Measurements from ENCODE around the gene HAPLN3. TPM values are rescaled to one million over a fixed set of nuclear protein-coding genes. Genes with fewer than 3 reads are reported as not detected.

The HAPLN3 gene
- total RNA-seq, 6 experiments from 2014 or later: 7.8 to 17.1 (median 16.5) TPM

- Mint-ChIP-seq H3K27me3 (ENCODE audit: insufficient read depth) (peaks cover 43% of the 10 kb centered on the region), H3K27ac (no peak overlapping the region), H3K4me1 (ENCODE audit: low read depth) (no peaks in the 10 kb centered on the region), H3K4me3 (no peak overlapping the region), H3K9me3 (no peaks in the 10 kb centered on the region), H3K36me3 (ENCODE audit: low read depth) (no peaks in the 10 kb centered on the region)
- DNase-seq: no peak
- TF ChIP-seq CTCF (IDR thresholded peaks at IDR 0.05): no peak
Measured at GRCh38 chr15:88845616-88846015, 49.7 kb downstream of the HAPLN3 start.

GRCh38 chr15:88844749-88845386 is 50.5 kb downstream of the HAPLN3 start:
- Mint-ChIP-seq H3K27ac (no peak overlapping the region), H3K4me3 (no peak overlapping the region), H3K27me3 (ENCODE audit: insufficient read depth) (peaks cover 47% of the 10 kb centered on the region), H3K9me3 (no peaks in the 10 kb centered on the region), H3K4me1 (ENCODE audit: low read depth) (no peaks in the 10 kb centered on the region), H3K36me3 (ENCODE audit: low read depth) (no peaks in the 10 kb centered on the region)
- TF ChIP-seq CTCF (IDR thresholded peaks at IDR 0.05): no peak
- no peak for DNase-seq

GRCh38 chr15:88843334-88843733 is 52.0 kb downstream of the HAPLN3 start:
- H3K27me3 Mint-ChIP-seq (ENCODE audit: insufficient read depth): peaks cover 56% of the 10 kb centered on the region
- no peaks in the 10 kb centered on the region for H3K4me1 Mint-ChIP-seq (ENCODE audit: low read depth)

GRCh38 chr15:88842156-88842555 is 53.2 kb downstream of the HAPLN3 start:
- Mint-ChIP-seq H3K4me1 (ENCODE audit: low read depth) (no peaks in the 10 kb centered on the region), H3K27ac (no peak overlapping the region), H3K9me3 (no peaks in the 10 kb centered on the region), H3K4me3 (no peak overlapping the region), H3K27me3 (ENCODE audit: insufficient read depth) (peaks cover 50% of the 10 kb centered on the region), H3K36me3 (ENCODE audit: low read depth) (no peaks in the 10 kb centered on the region)
- no peak for TF ChIP-seq CTCF (IDR thresholded peaks at IDR 0.05)
- DNase-seq: no peak

More at GRCh38 chr15:88843334-88843733, 52.0 kb downstream of the HAPLN3 start:
- Mint-ChIP-seq H3K4me3 (no peak overlapping the region), H3K9me3 (no peaks in the 10 kb centered on the region), H3K36me3 (ENCODE audit: low read depth) (no peaks in the 10 kb centered on the region), H3K27ac (no peak overlapping the region)
- no peak for DNase-seq
- TF ChIP-seq CTCF (IDR thresholded peaks at IDR 0.05): no peak

GRCh38 chr15:88841236-88841635 is 54.1 kb downstream of the HAPLN3 start:
- Mint-ChIP-seq H3K4me3 (no peak overlapping the region), H3K27me3 (ENCODE audit: insufficient read depth) (peaks cover 47% of the 10 kb centered on the region), H3K27ac (no peak overlapping the region), H3K4me1 (ENCODE audit: low read depth) (peaks cover 2% of the 10 kb centered on the region), H3K36me3 (ENCODE audit: low read depth) (no peaks in the 10 kb centered on the region), H3K9me3 (no peaks in the 10 kb centered on the region)
- DNase-seq: no peak
- TF ChIP-seq CTCF (IDR thresholded peaks at IDR 0.05): no peak

Data from HFFc6 (cell line).